ENCODE results near the gene WWOX. TPM values are rescaled to one million over a fixed set of nuclear protein-coding genes. Genes with fewer than 3 reads are reported as not detected.

WWOX gene
- total RNA-seq, 1 experiment from 2014 or later, result 15.6 TPM

- Histone ChIP-seq H4K5ac (ENCODE audit: insufficient read length, low read depth, low read length) (no peak overlapping the region), H3K23ac (ENCODE audit: insufficient read length, low read depth, low read length) (no peak overlapping the region), H3K9ac (ENCODE audit: extremely low read depth, insufficient read length, low read length) (no peak overlapping the region), H3K23me2 (ENCODE audit: insufficient read length, low read depth, low read length, poor library complexity, severe bottlenecking) (no peaks in the 10 kb centered on the region), H3K4me1 (ENCODE audit: insufficient read depth, low read length) (no peaks in the 10 kb centered on the region; the same call in 1 of the 2 replicates), H2BK12ac (ENCODE audit: insufficient read length, low read depth, low read length) (no peak overlapping the region), H3K18ac (ENCODE audit: insufficient read length, low read depth, low read length) (no peak overlapping the region), H3K79me2 (ENCODE audit: insufficient read depth, low read length) (no peaks in the 10 kb centered on the region), H3K27me3 (ENCODE audit: insufficient read depth, low read length) (no peaks in the 10 kb centered on the region), H3K4ac (ENCODE audit: low read depth, low read length) (no peak overlapping the region), H3K14ac (ENCODE audit: insufficient read depth, low read length) (no peak overlapping the region), H2BK5ac (ENCODE audit: insufficient read length, low read length) (no peak overlapping the region), H4K8ac (replicated peaks; ENCODE audit: insufficient read length, low read depth, low read length) (no peak overlapping the region), H2BK120ac (ENCODE audit: low read depth, low read length, poor library complexity, severe bottlenecking) (no peak overlapping the region), H2AFZ (ENCODE audit: low read length) (no peak overlapping the region), H3K9me3 (ENCODE audit: control insufficient read depth, low read depth, low read length) (no peaks in the 10 kb centered on the region), H4K20me1 (ENCODE audit: control insufficient read depth, insufficient read depth, insufficient read length) (no peaks in the 10 kb centered on the region), H3K27ac (ENCODE audit: insufficient read length, low read depth, low read length) (no peak overlapping the region), H2BK15ac (ENCODE audit: low read depth, low read length) (no peak overlapping the region), H3K79me1 (ENCODE audit: insufficient read depth, low read depth, low read length, poor library complexity, severe bottlenecking) (no peaks in the 10 kb centered on the region), H2AK5ac (ENCODE audit: insufficient read length, low read length) (no peak overlapping the region), H4K91ac (ENCODE audit: insufficient read length, low read depth, low read length) (no peak overlapping the region), H3K4me2 (ENCODE audit: insufficient read depth, insufficient read length, low read length) (no peak overlapping the region), H2BK20ac (ENCODE audit: low read depth, low read length, poor library complexity, severe bottlenecking) (no peak overlapping the region), H3T11ph (ENCODE audit: low read length) (no peak overlapping the region), H3K56ac (ENCODE audit: insufficient read length, low read depth, low read length) (no peak overlapping the region)
- H3K4me3 Mint-ChIP-seq, result no peak overlapping the region
- peaks cover 6% of the 10 kb centered on the region in 2 experiments for H3K4me1 Mint-ChIP-seq
- no peaks in the 10 kb centered on the region for H3K9me3 Mint-ChIP-seq
- DNase-seq, result no peak
- H3K36me3 Mint-ChIP-seq (ENCODE audit: insufficient read depth in 1 of 3, low read depth in 3 of 3), result no peaks in the 10 kb centered on the region
- H3K27ac Mint-ChIP-seq, result no peak overlapping the region
- TF ChIP-seq CTCF (conservative IDR thresholded peaks at IDR 0.05), result no peak
- no peaks in the 10 kb centered on the region for H3K27me3 Mint-ChIP-seq (ENCODE audit: low read depth)
- no CpG with 5 or more reads among the region's 3 CpGs for WGBS (ENCODE audit: extremely low coverage, insufficient read length, low lambda C conversion rate)
Observed at GRCh38 chr16:78785218-78785617, 685.8 kb downstream of the WWOX start.
